H1 (cell line): ENCODE results near the gene KCNQ1. TPM values are rescaled to one million over a fixed set of nuclear protein-coding genes. Genes with fewer than 3 reads are reported as not detected.

Experiments used
- CTCF ChIA-PET: fragments of 300-600 bp; sonication (Branson Sonifier 250); formaldehyde crosslinking; loops from one replicate; lab custom pipeline; 2021; ENCODE audit not compliant: partially characterized antibody; lab: Charles Lee
- POLR2A ChIA-PET: fragments of 300-600 bp; sonication (Branson Sonifier 250); formaldehyde crosslinking; loops from one replicate; lab custom pipeline; 2021; ENCODE audit warnings: inconsistent platforms; ENCODE audit not compliant: partially characterized antibody; lab: Charles Lee
- DNase-seq, 2 experiments: peaks; one replicate each; pipeline versions ENCODE4 v3.0.0 to v3.0.0-alpha.2; 2010 to 2022; ENCODE audit warnings: low spot score in 2 of 2, low read depth in 1 of 2, mixed read lengths in 1 of 2
- FAIRE-seq: peaks from 2 replicates; lab custom pipeline; 2011; peaks lifted over from hg19 to GRCh38; lab: Jason Lieb, UNC
- H2AFZ ChIP-seq: 2 replicates; pipeline ENCODE4 v1.8.1; 2012; ENCODE audit warnings: low read length, inconsistent platforms
- H2AK5ac ChIP-seq: 2 replicates; pipeline ENCODE4 v1.6.1; 2013; ENCODE audit warnings: low read depth, low read length
- H2BK120ac ChIP-seq: replicated peaks from 2 replicates; pipeline ENCODE3; 2013; ENCODE audit warnings: low read depth, low read length, inconsistent platforms
- H2BK12ac ChIP-seq: 2 replicates; pipeline ENCODE4 v1.6.1; 2013; ENCODE audit warnings: low read depth, low read length
- H2BK15ac ChIP-seq: 2 replicates; pipeline ENCODE4 v1.6.1; 2013; ENCODE audit warnings: low read length
- H2BK20ac ChIP-seq: 2 replicates; pipeline ENCODE4 v1.6.1; 2013; ENCODE audit warnings: low read length
- H2BK5ac ChIP-seq: 2 replicates; pipeline ENCODE4 v1.6.1; 2013; ENCODE audit warnings: low read depth, low read length
- H3K14ac ChIP-seq: 2 replicates; pipeline ENCODE4 v1.6.1; 2013; ENCODE audit warnings: inconsistent platforms; ENCODE audit not compliant: insufficient read length
- H3K18ac ChIP-seq: 2 replicates; pipeline ENCODE4 v1.6.1; 2013; ENCODE audit warnings: low read length; ENCODE audit errors: extremely low read depth
- H3K23ac ChIP-seq: 2 replicates; pipeline ENCODE4 v1.6.1; 2013; ENCODE audit warnings: inconsistent platforms; ENCODE audit not compliant: insufficient read length
- H3K23me2 ChIP-seq: 2 replicates; pipeline ENCODE4 v1.6.1; 2013; ENCODE audit warnings: low read depth, low read length
- H3K27ac ChIP-seq: 2 replicates; pipeline ENCODE4 v1.6.1; 2011; ENCODE audit warnings: low read depth, low read length, inconsistent platforms
- H3K27me3 ChIP-seq, 4 experiments: replicated peaks in 1 of 4; 1 replicate in 1 of 4; 2 replicates in 3 of 4; pipeline versions ENCODE4 v1.6.1 to v1.8.1; 2011 to 2013; ENCODE audit warnings: low read length in 3 of 4, mild to moderate bottlenecking in 3 of 4, inconsistent platforms in 2 of 4, mixed read lengths in 2 of 4, moderate library complexity in 1 of 4; ENCODE audit not compliant: control insufficient read depth in 3 of 4, insufficient read depth in 3 of 4; ENCODE audit errors: extremely low read depth in 1 of 4
- H3K36me3 ChIP-seq, 4 experiments: 2 replicates each; pipeline versions ENCODE4 v1.6.1 to v1.8.1; 2011 to 2013; ENCODE audit warnings: mild to moderate bottlenecking in 4 of 4, low read length in 3 of 4, moderate library complexity in 2 of 4, control low read depth in 1 of 4, inconsistent platforms in 1 of 4; ENCODE audit not compliant: insufficient read depth in 4 of 4, control insufficient read depth in 2 of 4
- H3K4ac ChIP-seq: replicated peaks from 2 replicates; pipeline ENCODE3; 2013; ENCODE audit warnings: low read length, low read depth, mixed read lengths, inconsistent platforms; ENCODE audit not compliant: insufficient read length
- H3K4me1 ChIP-seq, 4 experiments: replicated peaks in 1 of 4; 1 replicate in 1 of 4; 2 replicates in 3 of 4; pipeline versions ENCODE4 v1.6.1 to v1.8.1; 2011 to 2013; ENCODE audit warnings: low read length in 3 of 4, inconsistent platforms in 2 of 4, mixed read lengths in 1 of 4; ENCODE audit not compliant: insufficient read depth in 4 of 4, control insufficient read depth in 3 of 4
- H3K4me2 ChIP-seq, 2 experiments: 2 replicates each; pipeline versions ENCODE4 v1.6.1 to v1.8.1; 2011 to 2013; ENCODE audit warnings: low read depth in 2 of 2, low read length in 2 of 2, control low read depth in 1 of 2, inconsistent platforms in 1 of 2, mild to moderate bottlenecking in 1 of 2; ENCODE audit not compliant: insufficient read depth in 1 of 2
- H3K4me3 ChIP-seq, 4 experiments: fragments of 200-600, 300-600 bp in 1 of 4; sonication (generic), shearing (Covaris generic), sonication (Bioruptor Twin) in 1 of 4; 2 replicates each; pipeline versions ENCODE4 v1.5.1 to v1.8.1; 2011 to 2016; ENCODE audit warnings: low read length in 4 of 4, low read depth in 3 of 4, control low read depth in 2 of 4, inconsistent platforms in 2 of 4, mild to moderate bottlenecking in 2 of 4, mixed read lengths in 1 of 4, moderate library complexity in 1 of 4; ENCODE audit not compliant: insufficient read depth in 2 of 4; ENCODE audit errors: extremely low read depth in 1 of 4
- H3K56ac ChIP-seq: replicated peaks from 2 replicates; pipeline ENCODE3; 2013; ENCODE audit warnings: low read depth, mild to moderate bottlenecking, mixed read lengths, low read length, inconsistent platforms; ENCODE audit not compliant: insufficient read length
- H3K79me1 ChIP-seq: 2 replicates; pipeline ENCODE4 v1.6.1; 2013; ENCODE audit warnings: low read depth, low read length, control low read depth
- H3K79me2 ChIP-seq, 2 experiments: 2 replicates each; pipeline versions ENCODE4 v1.6.1 to v1.8.1; 2012 to 2013; ENCODE audit warnings: low read length in 2 of 2, mild to moderate bottlenecking in 2 of 2, inconsistent platforms in 1 of 2; ENCODE audit not compliant: insufficient read depth in 2 of 2, control insufficient read depth in 1 of 2
- H3K9ac ChIP-seq, 4 experiments: replicated peaks in 1 of 4; 1 replicate in 1 of 4; 2 replicates in 3 of 4; pipeline versions ENCODE4 v1.6.1 to v1.8.1; 2011 to 2013; ENCODE audit warnings: low read depth in 3 of 4, low read length in 3 of 4, control low read depth in 2 of 4, mild to moderate bottlenecking in 2 of 4, moderate library complexity in 2 of 4, inconsistent platforms in 1 of 4; ENCODE audit errors: extremely low read depth in 1 of 4
- H3K9me3 ChIP-seq, 2 experiments: 2 replicates each; pipeline versions ENCODE4 v1.6.1 to v1.8.1; 2012 to 2013; ENCODE audit warnings: mild to moderate bottlenecking in 2 of 2, moderate library complexity in 2 of 2, control low read depth in 1 of 2, inconsistent platforms in 1 of 2, low read depth in 1 of 2, low read length in 1 of 2, mixed read lengths in 1 of 2; ENCODE audit not compliant: insufficient read depth in 2 of 2
- H4K20me1 ChIP-seq, 2 experiments: replicated peaks in 1 of 2; 2 replicates each; pipeline versions ENCODE3 to v1.8.1; 2011 to 2013; ENCODE audit warnings: inconsistent platforms in 2 of 2, low read length in 2 of 2, mild to moderate bottlenecking in 1 of 2; ENCODE audit not compliant: insufficient read depth in 2 of 2, control insufficient read depth in 1 of 2
- H4K5ac ChIP-seq: 2 replicates; pipeline ENCODE4 v1.6.1; 2013; ENCODE audit warnings: low read length, low read depth, mixed read lengths, inconsistent platforms; ENCODE audit not compliant: insufficient read length
- H4K8ac ChIP-seq: 2 replicates; pipeline ENCODE4 v1.8.0; 2013; ENCODE audit warnings: mild to moderate bottlenecking, moderate library complexity, low read length, inconsistent platforms; ENCODE audit not compliant: insufficient read depth; ENCODE audit errors: extremely low read depth
- H4K91ac ChIP-seq: replicated peaks from 2 replicates; pipeline ENCODE3; 2013; ENCODE audit warnings: low read length, mixed read lengths, inconsistent platforms; ENCODE audit not compliant: insufficient read length
- POLR2A ChIP-seq, 2 experiments: IDR thresholded peaks; 1 replicate in 1 of 2; 2 replicates in 1 of 2; pipeline ENCODE4 v1.6.1; 2011; ENCODE audit warnings: low read depth in 2 of 2, low read length in 2 of 2, mild to moderate bottlenecking in 2 of 2; ENCODE audit errors: control extremely low read depth in 1 of 2
- RXRA ChIP-seq: IDR thresholded peaks from 2 replicates; pipeline ENCODE4 v1.6.1; 2011; ENCODE audit warnings: low read depth, mild to moderate bottlenecking, low read length, moderate library complexity; ENCODE audit not compliant: insufficient read depth
- TEAD4 ChIP-seq: IDR thresholded peaks from 2 replicates; pipeline ENCODE4 v1.6.1; 2012; ENCODE audit warnings: low read depth, low read length, inconsistent platforms, mixed read lengths
- WGBS, 2 experiments: shearing (Covaris generic) in 1 of 2; methylation state at CpG; one replicate each; pipeline versions ENCODE4 v1.1.6 to v1.1.7; 2013 to 2015; ENCODE audit warnings: low lambda C conversion rate in 2 of 2, mixed read lengths in 2 of 2, inconsistent platforms in 1 of 2, low coverage in 1 of 2, missing lambda C conversion rate in 1 of 2; ENCODE audit not compliant: insufficient replicate concordance in 2 of 2, insufficient coverage in 1 of 2, insufficient read length in 1 of 2; ENCODE audit errors: extremely low coverage in 1 of 2, missing lambda C conversion rate in 1 of 2; 5-methylcytosine and 5-hydroxymethylcytosine counted together
- polyA plus RNA-seq, 7 experiments: library from polyadenylated mRNA; depleted of rRNA in 3 of 7; stranded (reverse) in 5 of 7; unstranded in 2 of 7; fragments of >200 nt in 5 of 7; fragments of 200-250 nt in 2 of 7; gene quantifications; 1 replicate in 5 of 7; 2 replicates in 1 of 7; 4 replicates in 1 of 7; pipeline versions ENCODE4 v1.2.1 to v1.2.3, GENCODE V29; 2011 to 2013; ENCODE audit warnings: missing spikeins in 2 of 7, mixed read lengths in 2 of 7
- total RNA-seq: library from RNA; stranded (reverse); fragmentation: NEBNext Ultra II Directional; extraction: Animal tissue kit (Norgen Biotek cat#: 25700); gene quantifications from 2 replicates; pipeline ENCODE4 v1.2.1, GENCODE V29; 2021

Gene KCNQ1
- total and polyA plus RNA-seq, 2 of the 8 experiments (the other 6 are each of a cell fraction or from before 2014, with no cell fraction given), result 1.9 to 2.0 TPM

- POLR2A ChIA-PET, result no interaction called here
- no peak for TF ChIP-seq RXRA
- no peak for TF ChIP-seq TEAD4
- TF ChIP-seq POLR2A (IDR thresholded peaks at IDR 0.05; ENCODE audit: control extremely low read depth in 1 of 2, low read depth in 2 of 2, low read length in 2 of 2), result no peak
Measured at GRCh38 chr11:2576549-2576948, 131.7 kb downstream of the KCNQ1 start.

More at GRCh38 chr11:2576549-2576948, 131.7 kb downstream of the KCNQ1 start:
- 0 out of 2 replicates have a peak overlapping the region, but pooled peaks have one; percentile 17 for H2BK12ac ChIP-seq
- no peak overlapping the region for H3K23ac ChIP-seq
- no peak overlapping the region for H2BK5ac ChIP-seq
- H3K9ac ChIP-seq, result no peak overlapping the region
- peaks cover 2 to 3% of the 10 kb centered on the region in 2 experiments for H4K20me1 ChIP-seq
- H2AK5ac ChIP-seq, result no peak overlapping the region
- no peak overlapping the region for H3K14ac ChIP-seq
- no peak overlapping the region for H3K4me3 ChIP-seq
- H2BK120ac ChIP-seq, result no peak overlapping the region
- FAIRE-seq (no peak), DNase-seq (peak in 1 of 2 experiments; percentile 45)
- no peak overlapping the region for H3K27ac ChIP-seq
- H3K79me2 ChIP-seq, result no peaks in the 10 kb centered on the region
- H3K4me1 ChIP-seq, result peaks cover 0 to 5% (median 0%) of the 10 kb centered on the region in 4 experiments; a peak in 4 of 7 replicates
- no peak overlapping the region for H4K5ac ChIP-seq
- WGBS, 2 experiments, result 73% methylated on average over 4 of the region's 15 CpGs; no CpG with 5 or more reads in 1 of the 2 experiments
- H3K36me3 ChIP-seq, result no peaks in the 10 kb centered on the region
- H4K8ac ChIP-seq, result no peak overlapping the region
- no peak overlapping the region for H4K91ac ChIP-seq
- no peak overlapping the region for H2BK15ac ChIP-seq
- no peak overlapping the region for H2AFZ ChIP-seq
- no peak overlapping the region for H3K56ac ChIP-seq
- no peak overlapping the region for H3K18ac ChIP-seq
- no peak overlapping the region for H3K4ac ChIP-seq
- H2BK20ac ChIP-seq, result no peak overlapping the region
- H3K79me1 ChIP-seq, result no peaks in the 10 kb centered on the region
- H3K9me3 ChIP-seq, result no peaks in the 10 kb centered on the region
- CTCF ChIA-PET, result interaction anchor here (0.6 kb wide), 1 partner anchor 257 kb away, joined by 3 read pairs; no protein-coding TSS in a partner anchor
- H3K23me2 ChIP-seq, result no peaks in the 10 kb centered on the region
- H3K4me2 ChIP-seq, result no peak overlapping the region
- peaks cover 5 to 65% (median 39%) of the 10 kb centered on the region in 4 experiments; a peak in 6 of 7 replicates for H3K27me3 ChIP-seq
